NCI-H146 (cell line): ENCODE results near the gene TNS3.

Experiments used
- DNase-seq: peaks from one replicate; lab custom pipeline; 2025; lab: John Stamatoyannopoulos, UW

The TNS3 gene

GRCh38 chr7:47329320-47329926 is 252.5 kb downstream of the TNS3 start:
- DNase-seq, result no peak

DNA sequence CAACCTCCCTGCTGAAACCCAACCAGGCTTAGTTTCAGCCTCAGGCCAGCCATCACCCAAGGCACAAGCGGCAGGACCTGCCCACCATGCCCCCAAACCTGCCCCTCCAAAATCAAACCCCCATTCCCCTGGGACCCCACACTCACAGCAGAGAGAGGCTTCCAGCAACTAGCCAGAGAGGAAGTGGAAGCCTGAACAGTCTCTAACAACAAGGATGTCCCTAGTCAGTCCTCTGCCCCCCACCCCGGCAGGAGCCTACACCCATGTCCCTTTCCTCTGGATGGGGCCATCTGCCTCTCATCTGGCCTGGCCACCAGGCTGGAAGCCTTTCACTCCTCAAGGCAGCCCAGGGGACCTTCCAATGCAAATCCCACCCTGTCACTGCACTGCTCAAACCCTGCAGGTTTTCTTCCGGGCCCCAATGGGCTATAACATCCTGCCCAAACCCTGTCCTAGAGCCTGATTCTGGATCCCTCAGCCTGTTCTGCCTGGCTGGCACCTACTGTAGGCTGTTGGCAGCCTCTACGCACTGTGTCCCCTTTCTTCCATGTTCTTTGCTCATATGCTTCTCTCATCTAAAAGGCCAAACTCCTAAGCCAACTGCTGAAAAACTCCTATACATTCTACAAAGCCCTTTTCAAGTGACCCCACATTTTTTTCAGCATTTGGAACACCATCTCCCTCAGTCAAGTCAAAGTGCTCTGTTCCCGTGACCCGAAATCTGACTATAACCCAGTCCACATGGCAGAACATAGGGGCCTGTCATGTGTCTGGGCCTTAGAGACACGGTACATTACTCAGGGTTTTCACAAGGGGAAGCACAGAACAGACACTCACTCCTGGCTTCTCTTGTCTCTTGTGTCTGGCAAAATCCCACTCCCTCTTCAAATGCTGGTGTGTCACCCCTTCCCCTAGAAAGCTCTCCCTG is 253.3 kb downstream of the TNS3 start:
- DNase-seq, result no peak

- DNase-seq, result no peak
Measured at GRCh38 chr7:47327698-47328391, 254.1 kb downstream of the TNS3 start.

DNA sequence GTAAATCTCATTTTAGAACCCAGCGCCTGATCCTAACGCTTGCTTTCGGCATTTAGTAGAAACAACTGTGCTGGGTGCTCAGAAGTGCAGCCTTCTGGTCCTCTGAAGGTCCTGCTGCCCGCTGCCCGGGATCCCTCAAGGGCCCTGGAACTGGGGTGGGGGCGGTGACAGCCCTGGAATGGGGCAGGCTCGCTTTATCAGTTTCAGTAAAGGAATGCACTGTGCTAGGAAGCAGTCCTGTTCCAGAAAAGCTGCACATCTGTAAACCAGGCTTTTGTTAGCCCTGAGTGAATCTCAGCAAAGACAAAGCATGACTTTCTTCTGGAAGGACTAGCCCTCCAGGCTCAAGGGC is 254.6 kb downstream of the TNS3 start:
- no peak for DNase-seq

DNA sequence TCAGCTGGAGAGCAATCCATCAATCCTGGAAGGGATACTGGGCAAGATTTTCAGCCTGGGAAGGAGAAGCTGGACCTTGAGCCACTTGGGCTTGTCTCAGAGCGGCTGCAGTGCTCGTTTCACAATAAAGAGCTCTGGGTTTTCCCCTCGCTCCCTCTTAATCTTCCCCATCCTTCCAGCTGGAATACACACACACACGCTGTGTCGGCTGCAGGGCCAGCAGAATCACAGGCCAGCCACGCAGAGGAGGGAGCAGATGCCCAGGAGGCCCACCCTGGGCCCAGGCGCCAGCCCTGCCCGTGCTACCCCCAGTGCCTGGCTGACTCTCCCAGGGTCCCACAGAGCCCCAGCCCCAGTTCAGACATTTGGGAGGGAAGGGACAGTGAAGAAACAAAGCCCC is 255.1 kb downstream of the TNS3 start:
- DNase-seq, result no peak

DNA sequence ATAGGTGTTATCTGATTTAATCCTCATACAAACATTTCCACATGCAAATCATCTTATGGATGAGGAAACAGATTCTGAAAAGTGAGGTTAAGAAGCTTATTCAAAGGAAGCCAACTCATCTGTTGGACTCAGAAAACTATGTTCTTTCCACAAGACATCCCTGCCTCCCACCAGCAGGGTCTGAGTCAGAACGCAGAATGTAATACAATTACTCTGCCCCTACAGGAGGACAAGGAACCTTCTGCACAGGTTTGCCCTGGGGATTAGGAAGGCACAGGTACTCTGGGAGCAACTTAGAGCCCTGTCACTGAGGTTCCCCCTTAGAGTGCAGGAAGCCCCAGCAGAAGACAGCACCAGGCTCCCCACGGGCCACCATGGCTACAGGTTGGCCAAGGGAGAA is 255.7 kb downstream of the TNS3 start:
- no peak for DNase-seq

- no peak for DNase-seq
Measured at GRCh38 chr7:47325337-47325736, 256.6 kb downstream of the TNS3 start.

DNA sequence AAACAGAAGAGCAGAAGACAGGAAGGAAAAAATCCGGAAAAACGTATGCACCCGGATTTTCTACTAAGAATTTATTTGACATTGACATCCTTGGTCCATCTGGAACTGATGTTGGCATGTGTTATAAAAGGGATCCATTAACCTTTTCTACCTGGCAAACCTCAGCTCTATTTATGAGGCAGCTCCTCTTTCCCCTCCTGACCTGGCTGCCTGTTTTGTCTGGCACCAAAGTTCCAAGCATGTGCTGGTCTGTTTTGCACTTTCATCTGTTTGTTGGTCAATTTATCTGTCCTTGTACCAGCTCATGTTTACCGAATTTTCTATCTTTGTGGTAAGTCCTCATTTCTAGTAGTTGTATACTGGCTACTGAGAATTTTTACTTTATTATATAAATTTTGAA is 258.0 kb downstream of the TNS3 start:
- no peak for DNase-seq

DNA sequence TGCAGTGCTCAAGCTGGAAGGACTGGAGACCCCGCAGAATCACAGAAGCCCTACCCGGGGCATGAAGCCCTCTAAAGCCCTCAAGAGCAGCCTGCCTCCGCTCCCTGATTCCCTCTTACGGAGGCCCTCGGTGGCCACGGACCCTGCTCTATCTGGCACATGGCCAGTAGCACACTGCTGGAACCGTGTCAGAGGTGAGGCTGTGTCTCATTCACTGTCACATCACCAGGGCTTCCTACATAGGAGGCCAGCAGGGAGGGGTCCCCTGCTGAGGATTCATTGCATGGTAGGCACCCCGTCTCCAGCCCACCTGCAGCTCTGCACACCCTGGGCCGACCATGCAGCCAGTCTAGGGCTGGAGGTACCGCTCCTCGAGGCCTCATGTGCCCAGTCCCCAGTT is 259.2 kb downstream of the TNS3 start:
- peak; percentile 18 for DNase-seq

DNA sequence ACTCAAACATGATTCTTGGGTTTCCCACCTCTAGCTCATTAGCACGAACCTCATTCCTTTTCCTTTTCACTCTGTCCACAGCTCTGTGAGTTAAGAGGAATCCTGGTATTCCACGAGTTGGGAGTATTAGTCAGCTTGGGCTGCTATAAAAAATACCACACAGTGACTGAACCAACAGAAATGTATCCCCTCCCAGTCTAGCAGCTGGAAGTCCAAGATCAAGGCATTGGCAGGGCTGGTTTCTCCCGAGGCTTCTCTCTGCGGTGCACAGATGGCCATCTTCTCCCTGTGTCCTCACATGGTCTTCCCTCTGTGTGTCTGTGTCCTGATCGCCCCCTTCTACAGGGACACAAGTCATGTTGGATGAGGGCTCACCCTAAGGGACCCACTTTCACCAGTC is 261.6 kb downstream of the TNS3 start:
- DNase-seq, result no peak

- DNase-seq, result no peak
Measured at GRCh38 chr7:47318395-47319182, 263.3 kb downstream of the TNS3 start.

GRCh38 chr7:47317487-47317886 is 264.4 kb downstream of the TNS3 start:
- DNase-seq, result no peak

DNA sequence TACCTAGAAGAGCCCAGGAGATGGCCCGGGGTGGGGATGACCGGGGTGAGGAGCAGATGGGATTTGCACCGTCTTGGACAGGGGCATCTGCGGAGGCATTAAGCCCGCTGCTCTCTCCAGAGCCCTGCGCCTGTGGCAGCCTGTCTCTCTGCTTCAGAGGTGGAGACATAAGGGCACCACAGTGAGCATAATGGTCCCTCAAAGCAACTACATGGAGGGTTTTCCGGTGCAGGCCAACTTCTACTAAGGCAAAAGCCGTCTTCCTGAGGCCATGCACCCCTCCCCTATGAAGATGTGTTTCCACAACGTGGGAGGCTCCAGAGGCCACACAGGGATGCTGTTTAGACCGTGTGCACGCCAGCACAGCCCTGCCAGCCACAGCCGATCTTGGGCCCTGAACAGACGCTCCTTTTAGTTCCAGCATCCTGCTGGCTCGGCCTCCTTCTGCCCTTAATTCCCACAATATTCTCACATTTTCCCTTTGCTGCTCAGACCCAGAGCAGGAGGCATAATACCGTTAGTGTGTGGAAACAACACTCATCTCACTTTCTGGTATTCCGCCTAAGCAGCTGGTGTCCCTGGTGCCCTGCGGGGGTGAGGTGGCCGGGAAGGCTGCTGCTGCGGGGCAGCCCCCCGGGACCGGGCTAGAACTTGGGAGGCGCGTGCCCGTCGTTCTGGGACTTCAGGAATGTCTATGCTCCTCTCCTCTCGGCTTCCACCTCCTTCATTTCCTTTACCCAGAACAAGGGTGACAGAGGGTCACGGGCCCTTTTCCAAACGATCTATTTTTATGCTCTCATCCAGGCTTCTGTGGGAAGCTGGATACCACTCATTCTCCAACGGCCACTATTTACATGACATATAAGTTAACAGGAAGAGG is 266.9 kb downstream of the TNS3 start:
- DNase-seq, result no peak

- DNase-seq, result no peak
Measured at GRCh38 chr7:47314248-47314647, 267.7 kb downstream of the TNS3 start.

- DNase-seq, result no peak
Measured at GRCh38 chr7:47313564-47313963, 268.3 kb downstream of the TNS3 start.

GRCh38 chr7:47311891-47312290 is 270.0 kb downstream of the TNS3 start:
- DNase-seq, result no peak

DNA sequence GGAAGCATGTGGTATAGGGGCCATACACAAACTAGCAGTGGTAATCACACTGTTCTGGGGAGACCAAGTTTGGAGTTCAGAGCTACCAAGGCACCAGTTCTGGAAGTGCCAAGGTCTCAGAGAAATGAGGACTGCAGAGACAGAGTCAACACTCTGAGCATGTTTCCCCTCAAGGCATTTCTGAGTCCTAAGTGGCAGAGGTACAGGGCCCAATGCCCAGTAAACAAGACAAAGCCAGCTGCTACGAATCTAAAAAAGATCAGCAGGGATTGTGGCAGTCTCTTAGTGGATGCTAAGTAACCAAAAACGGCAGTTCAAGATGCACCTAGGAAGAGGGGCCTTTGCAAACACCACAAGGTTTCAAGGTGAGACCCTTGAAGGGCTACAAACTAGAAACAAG is 271.9 kb downstream of the TNS3 start:
- DNase-seq, result no peak

DNA sequence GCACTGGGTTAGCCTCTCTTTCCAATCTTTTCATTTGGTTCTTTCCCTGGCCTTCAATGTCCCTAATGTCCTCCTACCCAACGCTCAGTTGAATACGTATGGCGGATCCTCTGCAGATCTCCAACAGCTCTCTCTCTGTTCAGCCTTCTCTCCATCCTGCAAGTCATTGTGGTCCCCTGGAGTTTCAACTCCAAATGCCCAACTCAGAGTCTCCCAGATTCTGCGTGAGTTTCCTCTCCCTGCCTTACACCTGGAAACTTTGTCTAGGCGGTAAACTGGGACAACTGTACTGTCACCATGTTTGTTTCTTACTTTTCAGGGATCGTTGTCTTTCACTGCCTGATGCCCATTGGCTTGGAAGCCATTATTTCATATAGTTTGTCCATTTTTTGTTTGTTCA is 273.1 kb downstream of the TNS3 start:
- DNase-seq, result no peak

GRCh38 chr7:47307311-47307710 is 274.6 kb downstream of the TNS3 start:
- no peak for DNase-seq

GRCh38 chr7:47304727-47305719 is 276.9 kb downstream of the TNS3 start:
- no peak for DNase-seq
